Stimulated activated CD8-positive, alpha-beta memory T cell treated with anti-CD3 and anti-CD28 coated beads, Interleukin-12 subunit alpha, Interleukin-12 subunit beta, amount 100 ng/mL, for 4 hours (primary cell): ENCODE data around the gene DNAL4.

ENCODE experiments used
- DNase-seq: peaks from one replicate; pipeline ENCODE4 v3.0.0-alpha.2; 2020; ENCODE audit warnings: low read depth

DNAL4 gene

GRCh38 chr22:38784856-38785255 lies 9.1 kb downstream of the DNAL4 start:
- no peak for DNase-seq

GRCh38 chr22:38784035-38784434 lies 9.9 kb downstream of the DNAL4 start:
- DNase-seq: no peak

- no peak for DNase-seq
Observed at GRCh38 chr22:38783095-38783615, 10.8 kb downstream of the DNAL4 start.

GRCh38 chr22:38782402-38783094 lies 11.4 kb downstream of the DNAL4 start:
- no peak for DNase-seq

- no peak for DNase-seq
Observed at GRCh38 chr22:38781033-38781432, 12.9 kb downstream of the DNAL4 start.

GRCh38 chr22:38777087-38777671 lies 16.8 kb downstream of the DNAL4 start:
- no peak for DNase-seq

GRCh38 chr22:38776086-38776485 lies 17.9 kb downstream of the DNAL4 start:
- DNase-seq: no peak

- no peak for DNase-seq
Observed at GRCh38 chr22:38775656-38776055, 18.3 kb downstream of the DNAL4 start.

GRCh38 chr22:38774496-38775166 lies 19.3 kb downstream of the DNAL4 start:
- DNase-seq: no peak

GRCh38 chr22:38773363-38773946 lies 20.5 kb downstream of the DNAL4 start:
- DNase-seq: no peak

- DNase-seq: no peak
Observed at GRCh38 chr22:38772623-38772873, 21.4 kb downstream of the DNAL4 start.

GRCh38 chr22:38770257-38770949 lies 23.5 kb downstream of the DNAL4 start:
- no peak for DNase-seq

- no peak for DNase-seq
Observed at GRCh38 chr22:38768036-38768435, 25.9 kb downstream of the DNAL4 start.

- no peak for DNase-seq
Observed at GRCh38 chr22:38767313-38767712, 26.6 kb downstream of the DNAL4 start.

GRCh38 chr22:38766076-38766777 lies 27.7 kb downstream of the DNAL4 start:
- DNase-seq: no peak

- DNase-seq: no peak
Observed at GRCh38 chr22:38762551-38762983, 31.4 kb downstream of the DNAL4 start.

GRCh38 chr22:38761202-38762162 lies 32.5 kb downstream of the DNAL4 start:
- DNase-seq: no peak

- no peak for DNase-seq
Observed at GRCh38 chr22:38760477-38761201, 33.3 kb downstream of the DNAL4 start.

GRCh38 chr22:38759005-38759404 lies 34.9 kb downstream of the DNAL4 start:
- no peak for DNase-seq
